SK-N-SH treated with all-trans-retinoic acid at 6 μM for 48 hours (cell line): ENCODE data around the gene ADRA2C.

Source experiments
- ATAC-seq: fragments of 200-7000 bp; cut with Tn5 transposase; 3 replicates; pipeline ENCODE4 v1.9.1; 2020; ENCODE audit warnings: mild to moderate bottlenecking, moderate library complexity
- BACH2 ChIP-seq: fragments of 250-450 bp; sonication (Bioruptor Pico); IDR thresholded peaks from 2 replicates; pipeline ENCODE4 v1.9.0; 2021; ENCODE audit warnings: mild to moderate bottlenecking, borderline replicate concordance
- CSDC2 ChIP-seq: fragments of 250-450 bp; sonication (Bioruptor Pico); IDR thresholded peaks from 2 replicates; pipeline ENCODE4 v1.5.0; 2020; ENCODE audit warnings: mild to moderate bottlenecking, moderate library complexity
- ESRRG ChIP-seq: fragments of 250-450 bp; sonication (Bioruptor Pico); IDR thresholded peaks from 2 replicates; pipeline ENCODE4 v1.6.1; 2021; ENCODE audit warnings: mild to moderate bottlenecking
- GLIS3 ChIP-seq: fragments of 250-450 bp; sonication (Bioruptor Pico); IDR thresholded peaks from 2 replicates; pipeline ENCODE4 v1.5.0; 2020; ENCODE audit warnings: mild to moderate bottlenecking, moderate library complexity
- ISL1 ChIP-seq: fragments of 250-450 bp; sonication (Bioruptor Pico); IDR thresholded peaks from 2 replicates; pipeline ENCODE4 v2.1.2; 2022; ENCODE audit warnings: mild to moderate bottlenecking, moderate library complexity
- OSR1 ChIP-seq: fragments of 250-450 bp; sonication (Bioruptor Pico); IDR thresholded peaks from 2 replicates; pipeline ENCODE4 v1.8.0; 2022; ENCODE audit warnings: moderate library complexity, mild to moderate bottlenecking, inconsistent platforms
- PPARA ChIP-seq: fragments of 250-450 bp; sonication (Bioruptor Pico); IDR thresholded peaks from 2 replicates; pipeline ENCODE4 v1.5.0; 2020; ENCODE audit warnings: mild to moderate bottlenecking, borderline replicate concordance
- RARB ChIP-seq: fragments of 250-450 bp; sonication (Bioruptor Pico); IDR thresholded peaks from 2 replicates; pipeline ENCODE4 v1.8.0; 2021; ENCODE audit warnings: mild to moderate bottlenecking, moderate library complexity
- SNAI2 ChIP-seq: fragments of 250-450 bp; sonication (Bioruptor Pico); IDR thresholded peaks from 2 replicates; pipeline ENCODE4 v1.5.0; 2020; ENCODE audit warnings: mild to moderate bottlenecking, moderate library complexity
- TCF4 ChIP-seq: fragments of 250-450 bp; sonication (Bioruptor Pico); IDR thresholded peaks from 2 replicates; pipeline ENCODE4 v1.8.0; 2021; ENCODE audit warnings: mild to moderate bottlenecking, moderate library complexity, borderline replicate concordance
- TOX ChIP-seq: fragments of 250-450 bp; sonication (Bioruptor Pico); IDR thresholded peaks from 2 replicates; pipeline ENCODE4 v1.8.0; 2021; ENCODE audit warnings: mild to moderate bottlenecking, moderate library complexity, borderline replicate concordance
- ZC3H10 ChIP-seq: fragments of 250-450 bp; sonication (Bioruptor Pico); IDR thresholded peaks from 2 replicates; pipeline ENCODE4 v1.5.1; 2021; ENCODE audit warnings: mild to moderate bottlenecking, moderate library complexity
- ZFP3 ChIP-seq: fragments of 250-450 bp; sonication (Bioruptor Pico); IDR thresholded peaks from 2 replicates; pipeline ENCODE4 v1.5.0; 2020; ENCODE audit warnings: mild to moderate bottlenecking, moderate library complexity
- ZFP30 ChIP-seq: fragments of 450-650 bp; formaldehyde crosslinking; IDR thresholded peaks from 2 replicates; pipeline ENCODE4 v1.5.0; 2022; ENCODE audit warnings: mild to moderate bottlenecking, moderate library complexity
- ZNF565 ChIP-seq: fragments of 450-650 bp; formaldehyde crosslinking; conservative IDR thresholded peaks from 2 replicates; pipeline ENCODE4 v1.5.0; 2020; ENCODE audit warnings: low read depth, mild to moderate bottlenecking, moderate library complexity
- ZNF70 ChIP-seq: fragments of 450-650 bp; formaldehyde crosslinking; IDR thresholded peaks from 2 replicates; pipeline ENCODE4 v1.5.0; 2020; ENCODE audit warnings: mild to moderate bottlenecking, moderate library complexity
- ZNF8 ChIP-seq: fragments of 450-650 bp; formaldehyde crosslinking; IDR thresholded peaks from 2 replicates; pipeline ENCODE4 v1.5.0; 2020; ENCODE audit warnings: mild to moderate bottlenecking, moderate library complexity
- TF ChIP-seq, protein P1 (sequence below): fragments of 250-450 bp; sonication (Bioruptor Pico); IDR thresholded peaks from 2 replicates; pipeline ENCODE4 v1.5.1; 2020; ENCODE audit warnings: low read depth, mild to moderate bottlenecking, moderate library complexity
- TF ChIP-seq, protein P2 (sequence below): fragments of 250-450 bp; sonication (Bioruptor Pico); IDR thresholded peaks from 2 replicates; pipeline ENCODE4 v1.8.0; 2020; ENCODE audit warnings: mild to moderate bottlenecking, moderate library complexity, borderline replicate concordance
- TF ChIP-seq, protein P3 (sequence below): fragments of 250-450 bp; sonication (Bioruptor Pico); IDR thresholded peaks from 2 replicates; pipeline ENCODE4 v1.8.0; 2021; ENCODE audit warnings: low read depth, mild to moderate bottlenecking, moderate library complexity, borderline replicate concordance
- TF ChIP-seq, protein P4 (sequence below): fragments of 250-450 bp; sonication (Bioruptor Pico); IDR thresholded peaks from 2 replicates; pipeline ENCODE4 v1.5.1; 2021; ENCODE audit warnings: mild to moderate bottlenecking, moderate library complexity

Gene ADRA2C

DNA sequence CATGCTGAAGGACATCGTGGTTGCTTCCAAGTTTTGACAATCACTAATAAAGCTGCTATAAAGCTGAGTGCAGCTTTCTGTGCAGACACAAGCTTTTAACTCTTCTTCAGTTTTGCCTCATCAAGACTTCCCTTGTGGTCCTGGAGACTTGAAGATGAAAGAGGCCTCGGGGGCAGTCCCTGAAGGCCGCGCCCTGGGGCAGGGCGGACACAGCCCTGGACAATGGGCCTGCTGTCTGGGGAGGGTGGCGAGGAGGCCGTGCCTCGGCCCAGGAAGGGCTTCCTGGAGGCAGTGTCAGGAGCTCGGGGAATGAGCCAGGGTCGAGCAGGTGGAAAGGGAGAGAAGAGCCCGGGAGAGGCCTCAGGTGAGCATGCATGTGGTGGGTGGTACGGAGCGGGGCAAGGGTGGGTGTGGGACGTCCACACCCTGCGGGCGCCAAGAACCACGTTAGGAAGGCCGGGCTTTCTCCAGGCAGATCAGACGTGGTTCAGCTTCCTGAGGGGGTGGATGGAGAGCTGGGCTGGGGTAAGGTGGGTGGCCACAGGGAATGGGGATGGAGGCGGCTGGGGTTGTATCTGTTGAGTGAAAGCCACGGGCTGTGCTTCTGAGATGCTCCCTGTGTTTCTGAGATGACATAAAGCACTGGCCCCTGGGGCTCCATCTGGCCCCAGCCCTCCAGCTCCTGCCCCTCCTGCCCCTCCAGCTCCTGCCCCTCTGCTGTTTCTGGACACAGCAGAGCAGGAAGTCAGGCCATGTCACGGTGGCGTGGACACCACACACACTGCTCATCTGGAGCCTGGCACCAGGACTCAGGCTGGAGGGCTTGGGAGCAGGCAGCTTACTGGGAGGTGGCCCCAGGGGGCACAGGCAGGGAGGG lies 21.5 kb downstream of the ADRA2C start:
- no peak for ATAC-seq
- TF ChIP-seq ZNF70 (CRISPR knock-in tag) (no peak), ZFP30 (CRISPR knock-in tag) (no peak), CSDC2 (CRISPR knock-in tag) (no peak), OSR1 (CRISPR knock-in tag) (no peak), ESRRG (CRISPR knock-in tag) (no peak), SNAI2 (CRISPR knock-in tag) (no peak), BACH2 (no peak), TCF4 (CRISPR knock-in tag) (no peak), ISL1 (CRISPR knock-in tag) (no peak), ZNF565 (CRISPR knock-in tag) (no peak), ZFP3 (CRISPR knock-in tag) (no peak), PPARA (CRISPR knock-in tag) (no peak), ZC3H10 (CRISPR knock-in tag) (no peak)
- TF ChIP-seq, protein P1, sequence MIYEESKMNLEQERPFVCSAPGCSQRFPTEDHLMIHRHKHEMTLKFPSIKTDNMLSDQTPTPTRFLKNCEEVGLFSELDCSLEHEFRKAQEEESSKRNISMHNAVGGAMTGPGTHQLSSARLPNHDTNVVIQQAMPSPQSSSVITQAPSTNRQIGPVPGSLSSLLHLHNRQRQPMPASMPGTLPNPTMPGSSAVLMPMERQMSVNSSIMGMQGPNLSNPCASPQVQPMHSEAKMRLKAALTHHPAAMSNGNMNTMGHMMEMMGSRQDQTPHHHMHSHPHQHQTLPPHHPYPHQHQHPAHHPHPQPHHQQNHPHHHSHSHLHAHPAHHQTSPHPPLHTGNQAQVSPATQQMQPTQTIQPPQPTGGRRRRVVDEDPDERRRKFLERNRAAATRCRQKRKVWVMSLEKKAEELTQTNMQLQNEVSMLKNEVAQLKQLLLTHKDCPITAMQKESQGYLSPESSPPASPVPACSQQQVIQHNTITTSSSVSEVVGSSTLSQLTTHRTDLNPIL (CRISPR knock-in tag) = no peak
- TF ChIP-seq, protein P2, sequence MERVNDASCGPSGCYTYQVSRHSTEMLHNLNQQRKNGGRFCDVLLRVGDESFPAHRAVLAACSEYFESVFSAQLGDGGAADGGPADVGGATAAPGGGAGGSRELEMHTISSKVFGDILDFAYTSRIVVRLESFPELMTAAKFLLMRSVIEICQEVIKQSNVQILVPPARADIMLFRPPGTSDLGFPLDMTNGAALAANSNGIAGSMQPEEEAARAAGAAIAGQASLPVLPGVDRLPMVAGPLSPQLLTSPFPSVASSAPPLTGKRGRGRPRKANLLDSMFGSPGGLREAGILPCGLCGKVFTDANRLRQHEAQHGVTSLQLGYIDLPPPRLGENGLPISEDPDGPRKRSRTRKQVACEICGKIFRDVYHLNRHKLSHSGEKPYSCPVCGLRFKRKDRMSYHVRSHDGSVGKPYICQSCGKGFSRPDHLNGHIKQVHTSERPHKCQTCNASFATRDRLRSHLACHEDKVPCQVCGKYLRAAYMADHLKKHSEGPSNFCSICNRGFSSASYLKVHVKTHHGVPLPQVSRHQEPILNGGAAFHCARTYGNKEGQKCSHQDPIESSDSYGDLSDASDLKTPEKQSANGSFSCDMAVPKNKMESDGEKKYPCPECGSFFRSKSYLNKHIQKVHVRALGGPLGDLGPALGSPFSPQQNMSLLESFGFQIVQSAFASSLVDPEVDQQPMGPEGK (CRISPR knock-in tag) = no peak
- TF ChIP-seq, protein P3, sequence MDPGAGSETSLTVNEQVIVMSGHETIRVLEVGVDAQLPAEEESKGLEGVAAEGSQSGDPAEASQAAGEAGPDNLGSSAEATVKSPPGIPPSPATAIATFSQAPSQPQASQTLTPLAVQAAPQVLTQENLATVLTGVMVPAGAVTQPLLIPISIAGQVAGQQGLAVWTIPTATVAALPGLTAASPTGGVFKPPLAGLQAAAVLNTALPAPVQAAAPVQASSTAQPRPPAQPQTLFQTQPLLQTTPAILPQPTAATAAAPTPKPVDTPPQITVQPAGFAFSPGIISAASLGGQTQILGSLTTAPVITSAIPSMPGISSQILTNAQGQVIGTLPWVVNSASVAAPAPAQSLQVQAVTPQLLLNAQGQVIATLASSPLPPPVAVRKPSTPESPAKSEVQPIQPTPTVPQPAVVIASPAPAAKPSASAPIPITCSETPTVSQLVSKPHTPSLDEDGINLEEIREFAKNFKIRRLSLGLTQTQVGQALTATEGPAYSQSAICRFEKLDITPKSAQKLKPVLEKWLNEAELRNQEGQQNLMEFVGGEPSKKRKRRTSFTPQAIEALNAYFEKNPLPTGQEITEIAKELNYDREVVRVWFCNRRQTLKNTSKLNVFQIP = no peak
- TF ChIP-seq, protein P4, sequence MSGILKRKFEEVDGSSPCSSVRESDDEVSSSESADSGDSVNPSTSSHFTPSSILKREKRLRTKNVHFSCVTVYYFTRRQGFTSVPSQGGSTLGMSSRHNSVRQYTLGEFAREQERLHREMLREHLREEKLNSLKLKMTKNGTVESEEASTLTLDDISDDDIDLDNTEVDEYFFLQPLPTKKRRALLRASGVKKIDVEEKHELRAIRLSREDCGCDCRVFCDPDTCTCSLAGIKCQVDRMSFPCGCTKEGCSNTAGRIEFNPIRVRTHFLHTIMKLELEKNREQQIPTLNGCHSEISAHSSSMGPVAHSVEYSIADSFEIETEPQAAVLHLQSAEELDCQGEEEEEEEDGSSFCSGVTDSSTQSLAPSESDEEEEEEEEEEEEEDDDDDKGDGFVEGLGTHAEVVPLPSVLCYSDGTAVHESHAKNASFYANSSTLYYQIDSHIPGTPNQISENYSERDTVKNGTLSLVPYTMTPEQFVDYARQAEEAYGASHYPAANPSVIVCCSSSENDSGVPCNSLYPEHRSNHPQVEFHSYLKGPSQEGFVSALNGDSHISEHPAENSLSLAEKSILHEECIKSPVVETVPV (CRISPR knock-in tag) = no peak

DNA sequence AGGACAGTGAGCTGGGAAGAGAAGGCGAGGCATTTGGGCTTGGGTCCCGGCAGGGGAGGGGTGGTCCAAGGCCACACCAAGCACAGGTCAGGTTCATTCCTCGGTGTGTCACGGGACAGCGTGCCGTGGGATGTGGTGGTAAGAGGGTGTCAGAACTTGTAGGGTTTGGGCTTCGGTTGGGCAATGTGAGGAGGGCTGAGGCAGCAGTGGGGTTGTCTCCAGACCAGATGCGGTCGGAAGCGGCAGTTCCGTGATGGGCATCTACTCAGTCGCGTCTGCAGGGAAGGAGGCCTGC lies 22.1 kb downstream of the ADRA2C start:
- no peak for TF ChIP-seq RARB
- no peak for TF ChIP-seq ESRRG (CRISPR knock-in tag)
- no peak for TF ChIP-seq TOX
- TF ChIP-seq GLIS3 = no peak
- TF ChIP-seq SNAI2 (CRISPR knock-in tag) = no peak
- no peak for TF ChIP-seq OSR1 (CRISPR knock-in tag)
- TF ChIP-seq ZFP3 (CRISPR knock-in tag) = no peak
- TF ChIP-seq, protein P1 (CRISPR knock-in tag) = no peak
- TF ChIP-seq ZFP30 (CRISPR knock-in tag) = no peak
- no peak for TF ChIP-seq ZNF70 (CRISPR knock-in tag)
- TF ChIP-seq, protein P4 (CRISPR knock-in tag) = no peak
- TF ChIP-seq PPARA (CRISPR knock-in tag) = no peak
- TF ChIP-seq ZNF8 (CRISPR knock-in tag) = no peak
- TF ChIP-seq, protein P2 (CRISPR knock-in tag) = no peak
- ATAC-seq = no peak
